NCI-H1092 (cell line): ENCODE results near the gene ILF3.

ENCODE experiments used
- DNase-seq: peaks from one replicate; lab custom pipeline; 2025; lab: John Stamatoyannopoulos, UW

Gene ILF3

GRCh38 chr19:10653732-10654609, at the start of gene ILF3:
Gene ILF3 (plus strand): TSS chr19:10654346. CDS start chr19:10670606, 16,260 bp downstream.
- DNase-seq, result peak; percentile 100

GRCh38 chr19:10604460-10604980, 49.6 kb upstream of the ILF3 start:
- DNase-seq, result no peak

GRCh38 chr19:10611907-10612306, 42.2 kb upstream of the ILF3 start:
- DNase-seq, result no peak

GRCh38 chr19:10612499-10613119, 41.5 kb upstream of the ILF3 start:
- DNase-seq, result no peak

GRCh38 chr19:10615429-10616023, 38.6 kb upstream of the ILF3 start:
- DNase-seq, result no peak

- no peak for DNase-seq
These were observed 36.6 kb upstream of the ILF3 start for GRCh38 chr19:10617409-10618121.

GRCh38 chr19:10618846-10619245, 35.3 kb upstream of the ILF3 start:
- DNase-seq, result no peak

- no peak for DNase-seq
These were observed 33.4 kb upstream of the ILF3 start for GRCh38 chr19:10620786-10621185.

- DNase-seq, result no peak
These were observed 32.2 kb upstream of the ILF3 start for GRCh38 chr19:10621966-10622365.

- no peak for DNase-seq
These were observed 29.6 kb upstream of the ILF3 start for GRCh38 chr19:10624585-10624984.

- no peak for DNase-seq
These were observed 29.0 kb upstream of the ILF3 start, which contains the start of gene SLC44A2 for GRCh38 chr19:10625003-10625761. Gene SLC44A2 (plus strand): TSS chr19:10625553. CDS start chr19:10625634, 81 bp downstream.

GRCh38 chr19:10625762-10626138, 28.4 kb upstream of the ILF3 start:
- DNase-seq, result no peak

- DNase-seq, result no peak
These were observed 22.3 kb upstream of the ILF3 start for GRCh38 chr19:10631874-10632273.

- no peak for DNase-seq
These were observed 19.7 kb upstream of the ILF3 start for GRCh38 chr19:10634430-10634829.

GRCh38 chr19:10634963-10635362, 19.2 kb upstream of the ILF3 start:
- no peak for DNase-seq

GRCh38 chr19:10636304-10636972, 17.7 kb upstream of the ILF3 start:
- DNase-seq, result no peak

- no peak for DNase-seq
These were observed 16.3 kb upstream of the ILF3 start for GRCh38 chr19:10637894-10638293.

- no peak for DNase-seq
These were observed 14.3 kb upstream of the ILF3 start for GRCh38 chr19:10639836-10640235.

GRCh38 chr19:10640361-10640760, 13.8 kb upstream of the ILF3 start:
- DNase-seq, result no peak

- no peak for DNase-seq
These were observed 12.9 kb upstream of the ILF3 start for GRCh38 chr19:10641248-10641647.
